Gastrocnemius medialis (tissue), 4 donors: ENCODE data around the gene UROC1.

ENCODE experiments used
- POLR2A ChIP-seq, 2 donors: fragments of 450-650 bp; IDR thresholded peaks; one replicate each; pipeline ENCODE4 v1.6.1; 2017; ENCODE audit warnings: antibody characterized with exemption in 2 of 2, mild to moderate bottlenecking in 2 of 2, moderate library complexity in 2 of 2
- TF ChIP-seq, protein P1 (sequence below), 5 experiments: fragments of 450-650 bp in 3 of 5; fragments of 200-600 bp in 2 of 5; sonication (generic) in 2 of 5; IDR thresholded peaks in 4 of 5; conservative IDR thresholded peaks in 1 of 5; 1 replicate in 4 of 5; 2 replicates in 1 of 5; pipeline ENCODE4 v1.5.1; 2016 to 2019; ENCODE audit warnings: antibody characterized with exemption in 5 of 5, mild to moderate bottlenecking in 3 of 5, moderate library complexity in 3 of 5

DNA sequence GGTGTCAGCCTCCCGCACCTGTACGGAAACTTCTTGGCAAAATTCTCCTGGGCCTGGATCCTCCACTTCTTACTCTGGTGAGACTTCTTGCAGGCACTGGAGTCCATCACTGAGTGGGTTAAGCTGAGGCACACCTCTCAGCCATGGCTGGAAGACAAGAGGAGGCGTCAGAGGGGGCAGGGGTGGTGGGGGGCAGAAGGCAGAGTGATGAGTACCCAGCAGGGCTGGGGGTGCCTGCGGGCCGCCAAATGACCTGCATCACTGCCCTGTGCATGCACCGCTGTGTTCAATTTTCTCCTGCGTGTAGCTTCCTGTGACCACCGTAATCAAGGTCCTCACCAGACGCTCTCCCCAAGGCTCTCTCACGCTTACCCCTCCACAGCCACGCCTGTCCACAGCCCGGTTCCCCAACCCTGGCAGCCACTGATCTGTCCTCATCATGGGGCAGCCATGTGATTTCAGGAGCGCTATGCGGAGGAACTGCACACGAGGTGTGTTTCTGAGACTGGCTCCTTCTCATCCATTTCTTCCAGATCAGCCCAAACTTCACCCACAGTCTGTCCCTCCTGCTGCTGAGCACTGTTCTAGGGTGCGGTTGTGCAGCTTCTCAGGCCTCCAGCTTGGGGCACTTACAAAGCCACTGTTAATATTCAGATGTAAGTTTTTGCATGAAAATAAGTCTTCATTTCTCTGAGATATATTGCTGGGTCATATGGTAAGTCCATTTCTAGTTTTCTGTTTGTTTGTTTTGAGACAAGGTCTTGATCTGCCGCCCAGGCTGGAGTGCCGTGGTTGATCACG is 35.9 kb upstream of the UROC1 start:
- TF ChIP-seq, protein P1, sequence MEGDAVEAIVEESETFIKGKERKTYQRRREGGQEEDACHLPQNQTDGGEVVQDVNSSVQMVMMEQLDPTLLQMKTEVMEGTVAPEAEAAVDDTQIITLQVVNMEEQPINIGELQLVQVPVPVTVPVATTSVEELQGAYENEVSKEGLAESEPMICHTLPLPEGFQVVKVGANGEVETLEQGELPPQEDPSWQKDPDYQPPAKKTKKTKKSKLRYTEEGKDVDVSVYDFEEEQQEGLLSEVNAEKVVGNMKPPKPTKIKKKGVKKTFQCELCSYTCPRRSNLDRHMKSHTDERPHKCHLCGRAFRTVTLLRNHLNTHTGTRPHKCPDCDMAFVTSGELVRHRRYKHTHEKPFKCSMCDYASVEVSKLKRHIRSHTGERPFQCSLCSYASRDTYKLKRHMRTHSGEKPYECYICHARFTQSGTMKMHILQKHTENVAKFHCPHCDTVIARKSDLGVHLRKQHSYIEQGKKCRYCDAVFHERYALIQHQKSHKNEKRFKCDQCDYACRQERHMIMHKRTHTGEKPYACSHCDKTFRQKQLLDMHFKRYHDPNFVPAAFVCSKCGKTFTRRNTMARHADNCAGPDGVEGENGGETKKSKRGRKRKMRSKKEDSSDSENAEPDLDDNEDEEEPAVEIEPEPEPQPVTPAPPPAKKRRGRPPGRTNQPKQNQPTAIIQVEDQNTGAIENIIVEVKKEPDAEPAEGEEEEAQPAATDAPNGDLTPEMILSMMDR (IDR thresholded peaks at IDR 0.05 in 4 of 5, conservative IDR thresholded peaks at IDR 0.05 in 1 of 5): no peak
- TF ChIP-seq POLR2A (IDR thresholded peaks at IDR 0.05): no peak
